Hematopoietic multipotent progenitor cell treated with erythropoietin and hydrocortisone succinate and interleukin-3 and kit ligand, for 15 days (in vitro differentiated cells): ENCODE results near the gene KDM5C.

Experiments used
- DNase-seq: peaks from one replicate; pipeline ENCODE4 v3.0.0-alpha.2; 2015; ENCODE audit warnings: low spot score

KDM5C gene

DNA sequence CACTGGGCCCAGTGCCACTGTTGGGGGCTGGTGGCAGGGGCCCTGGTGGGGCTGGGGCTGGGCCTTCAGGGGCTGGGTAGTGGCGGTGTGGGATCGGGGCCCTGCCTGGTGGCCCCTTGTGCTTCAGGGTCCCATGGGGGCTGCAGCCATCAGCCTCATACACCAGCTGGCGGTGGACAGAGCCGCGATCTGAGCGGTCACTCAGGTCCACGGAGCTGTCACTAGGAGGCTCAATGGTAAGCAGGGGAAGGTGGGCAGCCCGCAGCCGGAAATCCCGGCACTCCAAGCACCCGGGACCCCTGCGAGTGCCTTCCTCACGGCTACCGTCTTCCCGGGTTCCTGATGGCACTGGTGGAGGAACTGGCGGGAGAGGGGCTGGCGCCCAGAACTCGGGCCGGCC is 25.5 kb upstream of the KDM5C start:
- no peak for DNase-seq

DNA sequence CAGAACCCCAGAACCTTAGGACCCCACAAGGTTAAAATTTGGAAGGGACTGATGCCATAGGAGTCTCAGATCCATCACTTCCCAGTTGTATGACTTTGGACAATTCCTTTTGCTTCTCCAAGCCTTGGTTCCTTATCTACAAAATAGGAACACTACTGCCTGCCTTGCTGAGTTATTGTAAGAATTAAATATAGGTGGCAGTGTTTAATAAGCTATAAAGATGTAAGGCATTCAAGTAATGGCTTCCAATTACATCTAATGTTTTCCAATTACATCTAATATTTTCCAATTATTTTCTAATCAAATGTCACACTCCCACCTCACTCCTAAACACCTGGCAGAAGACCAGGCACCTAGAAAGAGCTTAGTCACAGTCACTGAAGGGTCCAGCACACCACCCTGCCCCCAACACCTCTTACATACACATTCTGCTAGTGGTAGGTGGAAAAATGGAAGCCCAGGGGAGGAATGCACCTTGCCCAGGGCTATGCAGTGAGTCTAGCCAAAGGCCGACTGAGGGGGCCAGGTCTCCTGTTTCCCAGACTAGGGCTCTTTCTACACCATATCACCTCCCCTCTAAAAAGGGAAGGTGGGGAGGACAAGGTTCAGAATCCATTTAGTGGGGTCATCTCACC is 24.5 kb upstream of the KDM5C start:
- DNase-seq: no peak

DNA sequence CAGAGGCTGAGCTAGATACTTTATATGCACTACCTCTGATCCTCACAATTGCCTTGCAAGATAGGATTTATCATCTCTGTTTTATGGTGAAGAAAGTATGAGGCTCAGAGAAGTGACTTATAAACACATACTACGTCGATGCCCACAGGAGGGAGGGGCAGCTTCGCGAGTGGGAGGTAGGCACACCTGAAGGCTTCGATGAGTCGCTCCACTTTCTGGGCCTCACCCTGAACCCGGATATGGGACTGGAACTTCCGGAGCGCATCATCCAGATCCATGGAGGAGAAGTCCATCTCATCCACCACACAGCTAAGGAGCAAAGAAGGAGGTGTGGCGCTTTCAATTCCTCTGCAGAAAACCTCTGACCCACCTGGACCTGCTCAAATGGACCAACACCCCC is 22.9 kb upstream of the KDM5C start:
- no peak for DNase-seq

DNA sequence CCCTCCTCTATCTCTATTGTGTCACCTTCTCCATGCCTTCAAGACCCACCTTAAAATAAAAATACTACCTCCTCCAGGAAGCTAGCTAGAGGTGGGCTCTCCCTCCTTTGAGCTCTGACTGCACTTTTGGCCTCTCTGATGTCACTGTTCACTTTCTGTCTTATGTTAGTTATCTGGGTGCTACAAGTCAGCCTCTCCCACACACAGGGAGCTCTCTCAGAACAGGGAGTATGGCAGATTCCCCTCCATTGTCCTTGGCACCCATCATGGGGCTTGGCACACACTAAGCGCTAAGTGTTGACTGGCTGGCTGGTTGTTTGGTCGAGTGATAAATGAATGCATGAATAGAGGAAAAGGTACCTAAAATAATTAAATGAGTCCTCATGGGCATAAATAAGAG is 21.2 kb upstream of the KDM5C start:
- no peak for DNase-seq

DNA sequence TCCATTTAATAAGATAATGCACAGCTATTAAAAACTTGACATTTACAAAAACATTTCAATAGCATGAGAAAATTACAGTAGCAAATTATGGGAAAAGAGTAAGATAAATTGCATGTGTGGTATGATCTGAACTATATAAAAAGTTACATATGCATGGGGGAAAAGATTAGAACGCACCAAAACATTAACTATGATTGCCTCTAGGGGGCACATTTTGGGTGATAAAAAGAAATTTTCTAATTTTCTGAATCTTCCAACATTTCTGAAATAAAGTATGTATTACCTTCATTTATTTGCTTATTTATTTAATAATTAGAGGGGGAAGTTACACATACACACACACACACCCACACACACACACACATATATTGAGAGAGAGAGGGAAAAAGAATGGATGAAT is 19.6 kb upstream of the KDM5C start:
- no peak for DNase-seq

DNA sequence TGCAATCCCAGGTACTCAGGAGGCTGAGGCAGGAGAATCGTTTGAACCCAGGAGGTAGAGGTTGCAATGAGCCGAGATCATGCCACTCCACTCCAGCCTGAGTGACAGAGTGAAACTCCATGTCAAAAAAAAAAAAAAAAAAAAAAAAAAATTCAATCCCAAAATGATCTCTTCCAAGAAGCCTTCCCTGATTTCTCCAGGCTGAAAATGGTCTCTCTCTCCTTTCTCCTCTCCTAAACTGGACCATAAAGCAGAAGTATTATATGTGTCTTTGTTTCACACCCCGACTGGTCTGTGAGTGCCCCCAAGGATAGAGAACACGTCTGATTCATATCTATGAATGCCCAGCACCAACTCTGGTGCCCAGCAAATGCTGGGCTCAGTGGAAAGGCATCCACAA is 17.3 kb upstream of the KDM5C start:
- DNase-seq: no peak

DNA sequence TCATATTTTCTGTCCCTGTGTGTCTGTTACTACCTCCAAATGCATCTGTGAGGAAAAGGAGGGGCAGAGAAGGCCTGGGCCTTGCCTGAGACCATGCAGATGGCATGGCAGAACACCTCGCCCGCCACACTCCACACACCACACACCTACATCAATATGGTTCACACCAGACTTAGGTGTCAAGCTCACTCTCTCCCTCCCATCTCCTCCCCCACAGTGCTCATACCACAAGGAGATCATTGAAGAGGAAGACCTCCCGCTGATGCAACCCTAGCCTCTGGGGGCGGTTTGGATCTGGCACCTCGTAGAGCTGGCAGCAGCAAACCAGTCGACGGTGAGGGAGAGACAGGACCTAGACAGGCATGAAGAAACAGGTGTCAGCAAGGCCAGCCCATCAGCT is 16.6 kb upstream of the KDM5C start:
- no peak for DNase-seq

DNA sequence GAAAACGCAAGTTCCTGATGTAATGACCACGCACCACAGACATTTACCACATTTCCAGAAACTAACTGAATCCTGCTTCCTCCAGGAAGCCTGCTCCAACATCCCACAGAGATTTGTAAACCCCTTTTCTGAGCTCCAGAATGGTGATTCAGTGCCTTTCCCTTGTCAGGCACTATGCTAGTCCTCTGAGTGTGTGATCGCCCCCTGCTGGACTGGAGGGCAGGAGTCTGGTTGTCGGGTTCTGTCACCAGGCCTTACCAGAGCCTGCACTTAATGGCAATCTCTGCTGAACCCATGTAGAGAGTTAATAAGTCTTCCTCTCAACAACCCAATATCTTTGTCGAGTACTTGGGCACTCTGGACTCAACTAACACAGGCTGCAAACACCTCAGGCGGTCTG is 14.5 kb upstream of the KDM5C start:
- no peak for DNase-seq

DNA sequence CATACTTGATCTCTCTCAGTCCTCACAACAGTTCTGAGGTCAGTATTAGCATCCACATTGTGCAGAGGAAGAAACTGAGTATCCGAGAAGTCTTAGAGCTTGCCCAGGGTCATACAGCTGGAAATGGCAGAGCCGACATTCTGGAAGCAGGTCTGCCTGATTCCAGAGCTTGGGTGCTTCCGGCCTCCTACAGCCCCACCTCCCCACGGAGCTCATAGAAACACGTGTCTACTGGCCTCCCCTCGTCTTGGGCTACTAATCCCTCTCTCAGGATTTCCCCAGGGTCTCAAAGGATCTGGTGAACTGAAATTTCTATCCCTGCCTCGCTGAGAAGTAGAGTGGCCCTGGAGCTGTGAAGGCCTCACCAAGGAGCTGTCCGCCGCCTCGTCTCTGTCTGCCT is 12.0 kb upstream of the KDM5C start:
- DNase-seq: no peak

DNA sequence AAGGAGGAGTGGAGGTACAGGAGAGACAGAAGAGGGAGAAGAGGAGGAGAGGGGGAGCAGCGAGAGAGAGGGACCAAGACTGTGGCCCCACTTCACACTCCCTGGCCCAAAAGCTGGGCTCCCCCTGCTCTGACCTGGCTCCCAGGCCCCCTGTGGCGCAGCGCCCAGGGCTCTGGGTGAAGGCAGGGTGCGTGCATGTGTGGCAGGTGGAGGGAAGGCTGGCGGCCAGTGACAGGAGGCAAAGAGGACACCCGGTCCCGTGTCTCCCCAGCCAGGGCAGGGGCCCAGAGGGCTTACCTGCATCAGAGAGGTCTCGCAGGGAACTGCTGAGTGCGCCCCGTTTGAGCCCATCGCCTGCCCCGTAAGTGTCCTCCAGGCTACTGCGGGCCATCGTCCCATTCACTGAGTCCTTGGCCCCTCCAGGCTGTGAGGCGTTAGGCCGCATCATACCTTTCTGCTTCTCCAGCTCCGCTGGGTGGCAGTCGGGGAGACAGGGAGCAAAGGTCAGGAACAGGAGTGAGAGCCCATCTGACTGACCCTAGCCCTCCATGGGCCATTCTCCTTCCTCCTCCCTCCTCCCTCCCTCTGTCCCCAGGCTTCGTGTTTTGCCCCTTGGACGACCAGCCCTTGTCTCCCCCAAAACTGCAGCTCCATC is 11.1 kb upstream of the KDM5C start:
- no peak for DNase-seq

DNA sequence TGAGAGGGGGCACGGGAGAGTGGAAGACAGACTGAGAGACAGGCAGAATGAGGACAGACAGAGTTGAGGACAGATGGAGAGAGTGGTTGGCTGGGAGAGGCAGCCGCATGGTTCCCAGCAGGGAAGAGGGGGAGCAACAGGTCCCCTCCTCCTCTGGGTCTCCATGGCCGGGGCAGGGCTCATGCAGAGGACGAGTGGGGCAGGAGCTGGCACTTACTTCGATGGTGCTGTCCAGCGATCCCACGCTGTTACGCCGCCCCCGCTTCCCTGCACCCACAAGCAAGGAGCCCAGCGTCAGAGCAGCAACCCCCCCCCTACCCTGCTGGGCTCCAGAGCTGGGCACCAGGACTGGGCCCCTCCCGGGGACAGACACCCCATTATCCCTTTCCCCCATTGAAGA is 10.6 kb upstream of the KDM5C start:
- DNase-seq: no peak

DNA sequence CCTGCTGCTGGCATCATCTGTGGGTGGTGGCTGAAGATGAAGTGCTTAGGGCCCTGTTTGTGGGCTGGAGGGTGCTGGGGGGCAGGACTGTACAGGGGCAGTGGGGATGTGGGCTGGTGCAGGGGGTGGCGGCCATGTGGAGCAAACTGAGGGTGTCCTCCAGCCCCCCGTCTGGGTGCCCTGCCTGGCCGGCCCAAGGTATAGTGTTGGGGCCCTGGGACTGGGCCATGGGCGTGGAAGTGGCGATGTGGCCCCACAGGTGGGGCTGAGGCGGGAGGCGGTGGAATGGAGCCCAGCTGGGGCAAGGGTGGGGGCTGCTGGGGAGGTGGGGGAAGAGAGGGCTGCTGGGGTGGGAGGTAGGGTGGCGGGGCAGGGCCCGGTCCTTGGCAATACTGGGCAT is 9.5 kb upstream of the KDM5C start:
- DNase-seq: no peak

DNA sequence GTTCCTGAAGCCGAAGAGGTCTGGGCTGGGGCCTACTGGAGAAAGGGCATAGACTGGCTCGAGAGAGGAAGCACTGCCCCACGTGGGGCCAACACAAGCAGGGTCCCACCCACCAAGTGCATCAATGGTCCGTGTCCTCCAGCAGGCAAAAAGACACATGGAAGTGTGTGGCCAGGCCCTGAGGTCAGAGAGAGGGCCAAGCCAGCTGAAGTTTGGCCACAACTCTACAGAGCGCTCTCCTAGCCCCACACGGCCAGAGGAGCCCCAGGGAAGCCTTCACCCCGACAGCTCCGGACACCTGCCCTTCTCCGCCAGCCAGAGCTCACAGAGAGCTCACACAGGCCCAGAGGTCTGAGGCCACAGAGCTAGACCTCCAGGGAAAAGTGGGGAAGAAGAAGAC is 8.5 kb upstream of the KDM5C start:
- DNase-seq: no peak

DNA sequence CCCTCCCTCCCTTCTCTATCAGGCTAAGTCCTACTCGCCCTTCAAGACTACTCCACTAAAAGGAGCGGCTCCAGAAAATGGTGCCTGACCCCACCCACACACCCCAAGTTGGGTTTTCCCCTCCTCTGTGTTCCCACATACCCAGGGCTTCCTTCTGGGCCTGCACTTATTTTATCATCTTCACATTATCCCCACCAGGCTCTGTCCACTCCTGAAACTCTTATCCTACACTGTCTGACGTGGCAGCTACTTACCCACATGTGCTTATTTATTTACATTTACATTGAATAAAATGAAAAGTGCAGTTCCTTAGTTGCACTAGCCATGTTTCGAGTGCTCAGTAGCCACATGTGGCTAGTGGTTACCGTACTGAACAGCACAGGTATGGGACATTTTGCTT is 5.1 kb upstream of the KDM5C start:
- no peak for DNase-seq

DNA sequence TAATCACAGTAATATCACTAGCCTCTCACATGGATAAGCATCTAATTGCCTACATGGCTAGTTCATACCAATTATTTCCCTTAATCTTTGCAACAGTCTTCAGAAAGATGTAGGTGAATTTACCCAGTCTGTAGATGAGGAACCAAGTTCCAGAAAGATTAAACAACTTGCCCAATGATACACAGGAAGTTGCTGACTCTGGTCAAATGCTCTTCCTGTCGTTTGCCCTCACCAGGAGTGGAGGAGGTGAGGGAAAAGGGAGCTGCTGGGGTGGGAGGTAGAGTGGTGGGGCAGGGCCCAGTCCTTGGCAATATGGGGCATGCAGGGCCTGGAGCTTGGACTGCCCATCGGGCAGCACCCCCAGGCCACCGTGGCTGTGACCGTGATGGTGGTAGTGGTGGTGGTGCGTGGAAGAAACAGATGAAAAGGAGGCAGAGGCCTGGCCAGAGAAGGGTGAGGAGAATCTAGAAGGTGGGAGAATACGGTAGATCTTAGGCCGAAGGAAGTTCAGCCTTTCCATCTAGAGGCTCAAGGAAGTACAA is 2.3 kb upstream of the KDM5C start:
- DNase-seq: no peak

DNA sequence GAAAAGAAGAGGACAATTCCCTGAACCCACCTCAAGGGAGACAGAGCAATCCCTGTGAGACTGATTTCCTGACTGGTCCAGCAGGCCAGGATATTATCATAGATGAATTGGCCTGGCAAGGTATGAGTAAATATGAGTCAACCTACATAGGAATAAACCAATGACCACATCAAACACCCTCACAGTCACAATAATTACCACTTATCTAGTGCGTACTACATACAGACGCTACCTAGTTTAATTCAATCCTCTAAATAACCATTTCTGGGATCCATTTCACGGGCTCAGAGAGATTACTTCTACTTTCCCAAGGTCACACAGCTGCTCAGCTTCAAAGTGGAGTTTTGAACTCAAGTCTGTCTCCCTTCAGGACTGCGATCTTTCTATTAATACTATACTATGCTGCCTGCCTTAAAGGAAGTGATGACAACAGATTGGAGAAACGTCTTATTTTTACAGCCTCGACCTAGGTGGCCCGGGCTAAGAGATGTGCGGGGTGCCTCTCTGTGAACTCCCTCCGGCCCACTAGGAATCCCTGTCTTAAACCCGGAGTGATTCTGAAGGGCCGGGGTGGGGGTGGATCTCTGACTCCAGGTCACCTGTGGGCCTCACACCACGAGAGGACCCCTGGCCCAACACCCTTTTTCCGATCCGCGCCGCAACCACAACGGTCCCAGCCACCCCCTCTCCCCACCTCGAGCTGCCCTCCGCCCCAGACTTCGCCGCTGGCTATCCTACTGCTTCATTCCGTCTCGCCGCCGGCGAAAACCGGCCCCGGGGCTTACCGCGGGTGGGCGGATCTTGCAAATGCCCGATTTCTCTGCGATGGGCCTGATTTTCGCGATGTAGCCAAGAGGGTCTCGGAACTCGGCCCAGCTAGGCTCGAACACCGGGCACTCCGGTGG is 800 bp downstream of the KDM5C start:
- DNase-seq: no peak

DNA sequence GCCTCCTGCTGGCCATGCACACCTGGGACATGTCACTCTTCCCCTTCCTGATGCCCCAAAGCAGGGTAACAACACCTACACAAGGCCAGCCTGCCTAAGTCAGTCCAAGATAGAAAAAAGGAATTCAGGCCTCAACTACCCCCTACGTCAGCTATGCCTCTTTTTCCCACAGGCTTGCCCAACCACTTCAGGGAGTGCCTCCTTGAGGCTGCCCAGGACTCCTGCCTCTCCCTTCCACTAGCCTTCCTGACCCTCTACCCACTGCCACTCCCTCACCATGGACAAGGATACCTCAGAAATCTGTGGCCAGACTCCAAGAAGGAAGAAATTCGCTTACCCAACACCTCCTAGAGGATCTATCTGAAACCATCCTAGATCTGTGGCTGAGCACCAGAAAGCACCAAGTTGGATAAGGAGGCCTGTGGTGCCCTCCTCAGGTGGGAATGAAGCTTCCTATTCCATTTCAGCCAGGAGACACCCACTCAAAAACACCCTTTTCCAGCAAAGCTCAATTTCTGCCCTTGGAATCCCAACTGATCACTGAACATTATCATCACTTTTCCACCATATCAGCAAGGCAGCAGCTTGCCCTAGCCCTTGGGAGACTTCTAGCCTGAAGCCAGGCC is 1.8 kb downstream of the KDM5C start:
- no peak for DNase-seq

DNA sequence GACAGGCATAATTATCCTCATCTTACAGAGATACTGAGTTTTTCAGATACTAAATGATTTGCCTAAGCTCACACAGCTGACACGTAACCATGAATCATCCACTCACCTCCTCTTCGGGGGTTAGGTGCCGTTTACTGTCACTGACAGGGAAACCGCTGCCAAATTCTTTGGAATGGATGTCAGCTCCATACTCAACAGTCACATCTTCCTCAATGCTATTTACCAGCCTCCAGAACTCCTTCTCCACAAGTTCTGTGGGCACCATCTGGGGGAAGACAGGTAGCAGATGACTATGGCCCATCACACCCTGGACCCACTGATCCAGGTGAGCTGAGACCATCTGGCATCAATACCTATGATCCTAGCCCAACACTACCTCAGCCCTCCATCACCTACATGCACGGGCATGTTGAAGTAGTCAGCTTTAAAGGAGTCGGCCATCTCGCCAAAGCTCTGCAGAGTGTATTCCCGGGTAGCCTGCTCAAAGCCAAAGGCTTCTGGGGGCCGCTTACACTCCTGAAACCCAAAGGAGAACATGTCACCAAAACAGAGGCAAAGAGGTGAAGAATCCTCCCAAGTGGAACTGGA is 13.5 kb downstream of the KDM5C start:
- no peak for DNase-seq

DNA sequence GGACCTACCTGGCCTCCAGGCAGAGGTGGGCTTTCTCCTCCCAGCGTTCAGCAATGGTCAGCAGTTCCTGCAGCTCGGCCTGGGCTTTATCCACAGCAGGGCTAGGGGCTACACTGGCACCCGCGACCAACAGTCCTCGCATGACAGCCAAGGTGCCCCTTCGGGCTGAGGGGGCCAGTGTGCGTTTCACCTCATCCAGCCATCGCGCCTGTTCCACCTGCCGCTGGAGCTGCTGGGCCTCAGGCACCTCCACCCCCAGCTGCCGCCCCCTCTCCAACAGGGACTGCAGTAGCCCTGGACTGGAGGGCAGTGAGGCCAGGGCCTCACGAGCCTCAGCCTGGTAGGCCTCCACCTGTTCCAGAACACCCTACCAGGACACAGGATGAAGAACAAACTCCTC is 28.3 kb downstream of the KDM5C start:
- DNase-seq: no peak

DNA sequence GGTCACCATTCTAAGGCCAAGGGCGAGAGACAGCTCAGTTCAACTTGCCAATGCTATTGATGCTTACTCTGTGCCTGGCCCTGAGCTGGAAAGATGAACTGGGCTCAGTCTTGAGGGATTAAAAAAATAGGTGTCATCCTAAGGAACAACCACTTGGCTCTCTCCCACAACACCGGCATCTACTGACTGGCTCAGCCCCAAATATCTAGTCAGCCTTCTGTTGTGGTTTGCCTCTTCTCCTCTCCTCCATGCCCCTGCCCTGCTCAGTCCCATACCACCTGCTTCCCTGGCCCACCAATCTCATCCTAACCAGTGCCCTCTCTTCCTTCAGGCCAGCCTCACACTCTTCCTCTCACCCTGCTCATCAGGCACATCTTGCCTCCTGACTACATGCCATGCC is 29.6 kb downstream of the KDM5C start:
- no peak for DNase-seq

DNA sequence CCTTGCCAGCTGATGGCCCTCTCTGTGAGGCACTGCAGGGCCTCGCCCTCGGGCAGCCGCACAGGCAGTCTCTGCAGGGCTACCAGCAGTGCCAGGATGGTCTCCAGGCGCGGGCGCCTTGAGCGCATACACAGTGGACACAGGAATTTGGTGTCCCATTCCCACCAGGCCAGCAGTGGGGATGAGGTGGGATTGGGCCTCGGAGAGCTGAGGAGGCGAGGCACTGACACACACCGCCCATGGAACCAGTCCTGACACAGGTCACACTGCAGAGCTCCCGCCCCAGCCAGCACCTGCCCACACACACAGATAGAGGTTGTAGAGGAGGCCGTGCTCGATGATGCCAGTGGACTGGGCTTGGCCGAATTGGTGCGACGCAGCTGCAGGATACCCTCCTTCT is 30.7 kb downstream of the KDM5C start:
- DNase-seq: no peak

DNA sequence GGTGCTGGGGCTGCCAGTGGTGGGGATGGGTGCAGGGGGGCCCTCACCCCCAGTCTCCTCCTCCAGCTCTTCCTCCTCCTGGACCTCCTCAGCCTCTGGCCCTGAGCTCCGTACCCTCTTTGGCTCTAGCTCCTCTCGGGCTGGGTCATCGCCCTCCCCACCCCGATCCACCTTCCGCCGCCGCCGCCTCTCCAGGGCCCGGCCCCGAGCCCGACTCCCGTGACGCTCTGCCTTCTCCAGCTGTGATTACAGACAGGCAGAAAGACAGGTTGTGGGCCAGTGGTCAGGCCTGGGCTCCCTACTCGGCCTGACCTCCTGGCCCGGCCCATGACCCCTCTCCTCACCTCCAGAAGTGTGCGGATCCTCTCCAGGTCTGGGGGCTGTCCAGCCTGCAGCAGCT is 31.9 kb downstream of the KDM5C start:
- no peak for DNase-seq
